Smooth muscle cell (in vitro differentiated cells): Measurements from ENCODE around the gene LBX1. TPM values are rescaled to one million over a fixed set of nuclear protein-coding genes. Genes with fewer than 3 reads are reported as not detected.

Source experiments
- DNase-seq: peaks from one replicate; lab custom pipeline; 2025; ENCODE audit not compliant: unreplicated experiment; lab: John Stamatoyannopoulos, UW
- H2AFZ ChIP-seq: fragments of 200-600 bp; sonication (generic); 2 replicates; pipeline ENCODE4 v1.6.0; 2016; ENCODE audit warnings: antibody characterized with exemption, low read depth, mild to moderate bottlenecking
- H3F3A ChIP-seq: fragments of 200-600 bp; sonication (generic); 2 replicates; pipeline ENCODE4 v1.6.0; 2017; ENCODE audit warnings: antibody characterized with exemption, low read depth
- H3K27ac ChIP-seq: fragments of 200-600 bp; sonication (generic); 2 replicates; pipeline ENCODE4 v1.5.1; 2016; ENCODE audit warnings: low read depth, mild to moderate bottlenecking
- H3K27me3 ChIP-seq: fragments of 200-600 bp; sonication (generic); 2 replicates; pipeline ENCODE4 v1.6.1; 2016; ENCODE audit warnings: low read depth, mild to moderate bottlenecking
- H3K36me3 ChIP-seq: fragments of 200-600 bp; sonication (generic); 2 replicates; pipeline ENCODE4 v1.5.1; 2016; ENCODE audit warnings: low read depth
- H3K4me1 ChIP-seq: fragments of 200-600 bp; sonication (generic); 2 replicates; pipeline ENCODE4 v1.5.1; 2016; ENCODE audit warnings: low read depth
- H3K4me2 ChIP-seq: fragments of 200-600 bp; sonication (generic); 2 replicates; pipeline ENCODE4 v1.6.0; 2016; ENCODE audit warnings: mild to moderate bottlenecking
- H3K4me3 ChIP-seq: fragments of 200-600 bp; sonication (generic); 2 replicates; pipeline ENCODE4 v1.5.1; 2016; ENCODE audit warnings: mild to moderate bottlenecking
- H3K79me2 ChIP-seq: fragments of 200-600 bp; sonication (generic); 2 replicates; pipeline ENCODE4 v1.6.0; 2016; ENCODE audit warnings: low read depth, mild to moderate bottlenecking
- H3K9ac ChIP-seq: fragments of 200-600 bp; sonication (generic); 2 replicates; pipeline ENCODE4 v1.6.0; 2016; ENCODE audit warnings: low read depth
- H3K9me3 ChIP-seq: fragments of 200-600 bp; sonication (generic); replicated peaks from 2 replicates; pipeline ENCODE4 v1.5.1; 2016; ENCODE audit warnings: low read depth
- H4K20me1 ChIP-seq: fragments of 200-600 bp; sonication (generic); 2 replicates; pipeline ENCODE4 v1.6.0; 2016; ENCODE audit warnings: low read depth
- WGBS: methylation state at CpG from one replicate; pipeline ENCODE4 v1.1.7; 2016; ENCODE audit warnings: low lambda C conversion rate; 5-methylcytosine and 5-hydroxymethylcytosine counted together
- polyA plus RNA-seq: library from polyadenylated mRNA; unstranded; fragments of >200 nt; fragmentation: Nextera tagmentation; extraction: Ambion mirVana; gene quantifications from 2 replicates; pipeline ENCODE4 v1.2.1, GENCODE V29; 2016
- total RNA-seq: library from RNA; depleted of rRNA; stranded (reverse); fragments of >200 nt; gene quantifications from 2 replicates; pipeline ENCODE4 v1.2.3, GENCODE V29; 2014
- TF ChIP-seq, protein P1 (sequence below): fragments of 200-600 bp; sonication (generic); IDR thresholded peaks from 2 replicates; pipeline ENCODE4 v1.5.1; 2017; ENCODE audit warnings: borderline replicate concordance, mild to moderate bottlenecking, antibody characterized with exemption; ENCODE audit not compliant: insufficient read depth, poor library complexity, severe bottlenecking

LBX1 gene
- total and polyA plus RNA-seq, 2 experiments from 2014 or later, result not detected

DNA sequence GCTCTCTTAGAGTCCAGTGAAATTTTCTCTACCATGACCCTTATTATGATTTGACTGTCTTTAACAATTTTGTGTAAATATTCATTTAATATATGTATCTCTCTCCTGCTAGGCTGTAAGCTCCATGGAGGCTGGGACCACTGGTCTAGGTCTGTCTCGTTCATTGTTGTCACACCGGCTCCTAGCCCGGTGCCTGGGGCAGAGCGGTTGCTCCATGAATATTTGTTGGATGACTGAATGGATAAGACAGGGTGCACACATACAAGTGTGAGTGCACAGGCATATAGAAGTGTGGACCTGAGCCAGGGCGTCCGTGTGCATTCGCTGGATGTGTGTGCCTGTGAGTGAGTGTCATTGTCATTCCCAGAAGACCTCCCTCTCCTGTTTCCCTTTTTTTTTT is 20.9 kb upstream of the LBX1 start:
- no peak overlapping the region for H2AFZ ChIP-seq
- H3K79me2 ChIP-seq, result no peaks in the 10 kb centered on the region
- H3K4me1 ChIP-seq, result no peaks in the 10 kb centered on the region
- no peaks in the 10 kb centered on the region for H4K20me1 ChIP-seq
- H3K9ac ChIP-seq, result no peak overlapping the region
- DNase-seq, result no peak
- no peaks in the 10 kb centered on the region for H3F3A ChIP-seq
- peaks cover 61% of the 10 kb centered on the region for H3K27me3 ChIP-seq
- H3K36me3 ChIP-seq, result no peaks in the 10 kb centered on the region
- H3K9me3 ChIP-seq, result no peaks in the 10 kb centered on the region
- no peak overlapping the region for H3K4me2 ChIP-seq
- TF ChIP-seq, protein P1, sequence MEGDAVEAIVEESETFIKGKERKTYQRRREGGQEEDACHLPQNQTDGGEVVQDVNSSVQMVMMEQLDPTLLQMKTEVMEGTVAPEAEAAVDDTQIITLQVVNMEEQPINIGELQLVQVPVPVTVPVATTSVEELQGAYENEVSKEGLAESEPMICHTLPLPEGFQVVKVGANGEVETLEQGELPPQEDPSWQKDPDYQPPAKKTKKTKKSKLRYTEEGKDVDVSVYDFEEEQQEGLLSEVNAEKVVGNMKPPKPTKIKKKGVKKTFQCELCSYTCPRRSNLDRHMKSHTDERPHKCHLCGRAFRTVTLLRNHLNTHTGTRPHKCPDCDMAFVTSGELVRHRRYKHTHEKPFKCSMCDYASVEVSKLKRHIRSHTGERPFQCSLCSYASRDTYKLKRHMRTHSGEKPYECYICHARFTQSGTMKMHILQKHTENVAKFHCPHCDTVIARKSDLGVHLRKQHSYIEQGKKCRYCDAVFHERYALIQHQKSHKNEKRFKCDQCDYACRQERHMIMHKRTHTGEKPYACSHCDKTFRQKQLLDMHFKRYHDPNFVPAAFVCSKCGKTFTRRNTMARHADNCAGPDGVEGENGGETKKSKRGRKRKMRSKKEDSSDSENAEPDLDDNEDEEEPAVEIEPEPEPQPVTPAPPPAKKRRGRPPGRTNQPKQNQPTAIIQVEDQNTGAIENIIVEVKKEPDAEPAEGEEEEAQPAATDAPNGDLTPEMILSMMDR, result no peak
- 85% methylated on average over 7 of the region's 7 CpGs for WGBS
- H3K4me3 ChIP-seq, result no peak overlapping the region
- no peak overlapping the region for H3K27ac ChIP-seq

- peaks cover 64% of the 10 kb centered on the region for H3K27me3 ChIP-seq
- DNase-seq, result no peak
- H3K4me1 ChIP-seq, result no peaks in the 10 kb centered on the region
- no peak overlapping the region for H3K4me3 ChIP-seq
- H2AFZ ChIP-seq, result no peak overlapping the region
- no peaks in the 10 kb centered on the region for H4K20me1 ChIP-seq
- no peaks in the 10 kb centered on the region for H3K36me3 ChIP-seq
- WGBS, result 72% methylated on average over 15 of the region's 15 CpGs
- no peak overlapping the region for H3K9ac ChIP-seq
- H3K79me2 ChIP-seq, result no peaks in the 10 kb centered on the region
- no peaks in the 10 kb centered on the region for H3F3A ChIP-seq
- H3K9me3 ChIP-seq, result no peaks in the 10 kb centered on the region
- H3K4me2 ChIP-seq, result no peak overlapping the region
- no peak overlapping the region for H3K27ac ChIP-seq
- TF ChIP-seq, protein P1, result no peak
Observed at GRCh38 chr10:101249171-101249581, 19.9 kb upstream of the LBX1 start.

DNA sequence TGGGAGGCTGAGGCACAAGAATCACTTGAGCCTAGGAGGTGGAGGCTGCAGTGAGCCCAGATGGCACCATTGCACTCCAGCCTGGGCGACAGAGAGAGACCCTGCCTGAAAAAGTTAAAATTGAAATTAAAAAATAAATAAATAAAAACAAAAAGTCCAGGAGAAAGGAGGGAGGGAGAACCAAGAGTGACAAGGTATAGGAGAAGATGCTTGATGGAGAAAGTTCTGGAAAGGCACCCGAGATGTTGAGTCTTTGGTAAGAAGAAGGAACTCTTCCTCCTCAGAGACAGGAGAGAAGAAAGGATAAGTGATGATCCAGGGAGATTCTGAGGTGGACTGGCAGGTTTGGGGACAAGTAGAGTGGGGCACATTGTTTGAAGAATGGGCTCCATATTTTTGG is 17.4 kb upstream of the LBX1 start:
- DNase-seq, result no peak
- H3K4me3 ChIP-seq, result no peak overlapping the region
- 93% methylated on average over 2 of the region's 2 CpGs for WGBS
- H3K27me3 ChIP-seq, result peaks cover 72% of the 10 kb centered on the region
- no peaks in the 10 kb centered on the region for H3K4me1 ChIP-seq
- H4K20me1 ChIP-seq, result no peaks in the 10 kb centered on the region
- no peak overlapping the region for H3K27ac ChIP-seq
- H3K4me2 ChIP-seq, result no peak overlapping the region
- H3F3A ChIP-seq, result no peaks in the 10 kb centered on the region
- H3K79me2 ChIP-seq, result no peaks in the 10 kb centered on the region
- H3K36me3 ChIP-seq, result no peaks in the 10 kb centered on the region
- no peak overlapping the region for H2AFZ ChIP-seq
- H3K9ac ChIP-seq, result no peak overlapping the region
- TF ChIP-seq, protein P1, result no peak
- no peaks in the 10 kb centered on the region for H3K9me3 ChIP-seq

DNA sequence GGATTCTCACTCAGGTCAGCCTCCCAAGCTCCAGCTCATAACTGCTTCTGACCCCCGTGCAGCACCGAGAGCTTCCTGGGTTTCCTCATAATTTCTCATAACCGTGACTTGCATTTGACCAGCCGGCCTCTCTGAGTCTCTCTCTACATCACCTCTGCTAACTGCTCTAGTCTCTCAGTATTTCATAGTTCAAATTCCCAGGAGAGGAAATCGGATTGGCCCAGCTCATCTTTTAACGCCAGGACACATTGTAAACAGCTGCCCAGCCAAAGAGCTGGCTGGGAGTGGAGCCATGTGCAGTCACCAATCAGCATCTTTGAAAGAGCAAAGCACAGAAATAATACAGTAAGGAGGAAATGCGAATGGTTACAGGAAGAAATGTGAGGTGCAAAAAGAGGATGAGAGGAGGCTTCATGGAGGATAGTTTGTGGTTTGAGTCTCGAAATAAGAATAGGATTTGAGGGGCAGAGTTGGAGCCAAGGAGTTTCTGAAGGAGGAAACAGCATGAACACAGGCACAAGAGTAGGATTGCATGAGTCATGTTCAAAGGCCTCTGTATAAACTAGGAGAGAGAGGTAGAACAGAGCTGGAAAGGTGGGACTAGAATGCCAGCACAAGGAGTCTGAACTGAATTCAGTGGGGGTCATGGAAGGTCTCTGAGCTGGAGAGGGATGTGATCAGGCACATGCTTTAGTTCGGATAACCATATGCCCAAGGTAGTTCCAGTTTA is 15.2 kb upstream of the LBX1 start:
- H3K36me3 ChIP-seq, result no peaks in the 10 kb centered on the region
- H4K20me1 ChIP-seq, result no peaks in the 10 kb centered on the region
- DNase-seq, result no peak
- no peaks in the 10 kb centered on the region for H3K79me2 ChIP-seq
- TF ChIP-seq, protein P1, result no peak
- H3K27ac ChIP-seq, result no peak overlapping the region
- H3F3A ChIP-seq, result no peaks in the 10 kb centered on the region
- 81% methylated on average over 9 of the region's 9 CpGs for WGBS
- H3K4me1 ChIP-seq, result no peaks in the 10 kb centered on the region
- H3K4me2 ChIP-seq, result no peak overlapping the region
- H3K4me3 ChIP-seq, result no peak overlapping the region
- no peaks in the 10 kb centered on the region for H3K9me3 ChIP-seq
- H2AFZ ChIP-seq, result no peak overlapping the region
- no peak overlapping the region for H3K9ac ChIP-seq
- peaks cover 77% of the 10 kb centered on the region for H3K27me3 ChIP-seq
